Esophagus squamous epithelium (tissue), 5 donors: ENCODE results near the gene CLK4. TPM values are rescaled to one million over a fixed set of nuclear protein-coding genes. Genes with fewer than 3 reads are reported as not detected.

Source experiments
- DNase-seq: peaks from one replicate; lab custom pipeline; 2025; lab: John Stamatoyannopoulos, UW
- H3K27ac ChIP-seq, 4 donors: fragments of 200-600 bp; sonication (generic); one replicate each; pipeline ENCODE4 v1.5.1; 2016 to 2019; ENCODE audit warnings: mild to moderate bottlenecking in 1 of 4
- H3K27me3 ChIP-seq, 4 donors: fragments of 200-600 bp; sonication (generic); 1 replicate in 3 of 4; 2 replicates in 1 of 4; pipeline versions ENCODE4 v1.5.1 to v1.6.0; 2017 to 2021; ENCODE audit warnings: antibody characterized with exemption in 1 of 4
- H3K36me3 ChIP-seq, 3 donors: fragments of 200-600 bp; sonication (generic); one replicate each; pipeline ENCODE4 v1.5.1; 2016 to 2019
- H3K4me1 ChIP-seq, 3 donors: fragments of 200-600 bp; sonication (generic); one replicate each; pipeline ENCODE4 v1.5.1; 2017 to 2019
- H3K4me3 ChIP-seq, 4 donors: fragments of 200-600 bp; sonication (generic); 1 replicate in 3 of 4; 2 replicates in 1 of 4; pipeline ENCODE4 v1.5.1; 2016 to 2019; ENCODE audit warnings: mild to moderate bottlenecking in 2 of 4, moderate library complexity in 1 of 4
- H3K9me3 ChIP-seq, 3 donors: fragments of 200-600 bp; sonication (generic); one replicate each; pipeline ENCODE4 v1.5.1; 2016 to 2019
- POLR2A ChIP-seq, 4 donors: fragments of 450-650 bp; IDR thresholded peaks; one replicate each; pipeline ENCODE4 v1.6.1; 2017; ENCODE audit warnings: antibody characterized with exemption in 4 of 4, mild to moderate bottlenecking in 4 of 4, moderate library complexity in 3 of 4
- WGBS, 2 donors: methylation state at CpG; one replicate each; pipeline ENCODE4 v1.1.5; 2018; 5-methylcytosine and 5-hydroxymethylcytosine counted together
- intact Hi-C: fragments of 100-400 bp; cut with DNase I; formaldehyde crosslinking; loops from one replicate; pipeline ENCODE4 v1.15.0; 2022
- total RNA-seq, 4 donors: library from RNA; depleted of rRNA; stranded (reverse); fragments of >200 nt; gene quantifications; one replicate each; pipeline ENCODE4 v1.1.0, GENCODE V29; 2016
- TF ChIP-seq, protein P1 (sequence below), 6 experiments: fragments of 450-650 bp in 4 of 6; fragments of 200-600 bp in 2 of 6; sonication (generic) in 2 of 6; IDR thresholded peaks; one replicate each; pipeline ENCODE4 v1.5.1; 2016 to 2019; ENCODE audit warnings: antibody characterized with exemption in 6 of 6, mild to moderate bottlenecking in 4 of 6, moderate library complexity in 4 of 6
- donor health status: DM: yes; HTN: yes; CAD: no.

Gene CLK4
- total RNA-seq, 4 donors from 2014 or later = 5.2 to 38.5 (median 12.6) TPM

DNA sequence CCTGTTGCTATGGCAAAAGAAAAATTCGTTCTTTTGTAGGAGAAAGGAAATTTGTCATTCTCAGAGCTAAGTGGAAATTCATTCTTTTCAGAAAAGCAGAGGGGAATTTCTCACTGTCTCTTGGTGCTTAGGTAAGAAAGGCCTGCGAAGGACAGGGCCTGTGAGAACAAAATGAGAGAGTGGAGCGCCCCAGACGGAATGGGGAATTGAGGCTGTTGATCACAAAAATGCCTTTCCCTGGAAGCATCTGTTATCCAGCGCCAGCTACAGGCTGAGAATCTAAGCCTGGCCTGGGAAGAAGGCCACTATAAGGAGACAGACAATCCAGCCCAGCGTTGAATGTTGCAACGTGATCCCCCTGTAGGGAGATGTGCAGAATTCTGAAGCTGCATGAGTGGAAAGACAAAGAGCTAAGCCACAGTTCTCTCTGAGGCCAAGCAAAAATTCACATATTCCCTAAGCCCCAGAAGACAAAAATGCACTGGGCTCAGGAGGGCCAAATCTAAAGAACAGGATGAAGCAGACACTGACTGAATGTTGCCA lies 44.8 kb upstream of the CLK4 start:
- H3K27ac ChIP-seq = no peak overlapping the region
- H3K9me3 ChIP-seq = no peaks in the 10 kb centered on the region
- intact Hi-C loops = no loop called here
- DNase-seq = no peak
- H3K27me3 ChIP-seq = peaks cover 0 to 28% (median 0%) of the 10 kb centered on the region in 4 donors
- no peak overlapping the region for H3K4me3 ChIP-seq
- TF ChIP-seq, protein P1, sequence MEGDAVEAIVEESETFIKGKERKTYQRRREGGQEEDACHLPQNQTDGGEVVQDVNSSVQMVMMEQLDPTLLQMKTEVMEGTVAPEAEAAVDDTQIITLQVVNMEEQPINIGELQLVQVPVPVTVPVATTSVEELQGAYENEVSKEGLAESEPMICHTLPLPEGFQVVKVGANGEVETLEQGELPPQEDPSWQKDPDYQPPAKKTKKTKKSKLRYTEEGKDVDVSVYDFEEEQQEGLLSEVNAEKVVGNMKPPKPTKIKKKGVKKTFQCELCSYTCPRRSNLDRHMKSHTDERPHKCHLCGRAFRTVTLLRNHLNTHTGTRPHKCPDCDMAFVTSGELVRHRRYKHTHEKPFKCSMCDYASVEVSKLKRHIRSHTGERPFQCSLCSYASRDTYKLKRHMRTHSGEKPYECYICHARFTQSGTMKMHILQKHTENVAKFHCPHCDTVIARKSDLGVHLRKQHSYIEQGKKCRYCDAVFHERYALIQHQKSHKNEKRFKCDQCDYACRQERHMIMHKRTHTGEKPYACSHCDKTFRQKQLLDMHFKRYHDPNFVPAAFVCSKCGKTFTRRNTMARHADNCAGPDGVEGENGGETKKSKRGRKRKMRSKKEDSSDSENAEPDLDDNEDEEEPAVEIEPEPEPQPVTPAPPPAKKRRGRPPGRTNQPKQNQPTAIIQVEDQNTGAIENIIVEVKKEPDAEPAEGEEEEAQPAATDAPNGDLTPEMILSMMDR (IDR thresholded peaks at IDR 0.05) = no peak
- no peak for TF ChIP-seq POLR2A (IDR thresholded peaks at IDR 0.05)
- H3K4me1 ChIP-seq = peaks cover 0 to 4% (median 0%) of the 10 kb centered on the region in 3 donors
- H3K36me3 ChIP-seq = no peaks in the 10 kb centered on the region
- WGBS, 2 donors = 62 to 68% methylated on average over 7 of the region's 7 CpGs

DNA sequence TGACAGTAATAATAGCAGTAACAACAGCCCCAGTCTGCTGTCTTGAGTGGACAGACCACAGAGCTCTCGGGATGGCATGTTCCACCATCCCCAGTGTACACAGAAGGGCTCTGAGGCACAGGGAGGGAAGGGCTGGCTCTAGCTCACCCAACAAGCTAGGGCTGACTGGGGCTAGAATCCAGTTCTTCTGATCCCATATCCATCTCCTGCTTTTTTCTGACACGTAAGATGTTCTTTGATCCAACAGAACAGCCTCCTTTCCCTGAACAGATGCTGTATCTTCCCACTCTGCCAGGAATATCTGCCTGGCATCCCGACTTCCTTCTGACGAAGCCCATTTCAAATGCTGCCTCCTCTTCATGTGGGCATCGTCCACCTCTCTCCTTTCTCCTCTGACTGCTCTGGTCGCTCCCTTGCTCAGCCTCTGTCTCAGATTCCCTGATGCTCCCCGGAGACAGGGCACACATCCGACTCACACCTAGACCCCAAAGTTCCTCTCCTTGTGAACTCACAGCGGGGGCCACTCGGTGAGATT lies 43.6 kb upstream of the CLK4 start:
- no peak for DNase-seq
- Histone ChIP-seq H3K4me1 (no peaks in the 10 kb centered on the region), H3K9me3 (no peaks in the 10 kb centered on the region), H3K36me3 (no peaks in the 10 kb centered on the region), H3K27me3 (peaks cover 0 to 28% (median 0%) of the 10 kb centered on the region in 4 donors), H3K4me3 (no peak overlapping the region), H3K27ac (no peak overlapping the region)
- no peak for TF ChIP-seq POLR2A (IDR thresholded peaks at IDR 0.05)
- TF ChIP-seq, protein P1 (IDR thresholded peaks at IDR 0.05) = no peak
- intact Hi-C loops = no loop called here
- 78 to 85% methylated on average over 8 to 9 of the region's 10 CpGs for WGBS, 2 donors

DNA sequence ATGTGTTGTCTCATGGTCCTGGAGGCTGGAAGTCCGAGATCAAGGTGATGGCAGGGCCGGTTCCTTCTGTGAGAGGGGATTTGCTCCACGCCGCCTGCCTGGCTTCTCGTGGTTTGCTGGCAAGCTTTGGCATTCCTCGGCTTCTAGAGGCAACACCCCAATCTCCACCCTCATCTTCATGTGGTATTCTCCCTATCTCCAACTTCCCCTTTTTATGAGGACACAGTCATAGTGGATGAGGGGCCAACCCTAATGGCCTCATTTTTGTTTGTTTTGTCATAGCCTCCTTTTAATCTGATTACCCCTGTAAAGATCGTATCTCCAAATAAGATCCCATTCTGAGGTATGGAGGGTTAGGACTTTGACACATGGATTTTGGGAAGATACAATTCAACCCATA lies 41.7 kb upstream of the CLK4 start:
- Histone ChIP-seq H3K4me3 (no peak overlapping the region), H3K36me3 (no peaks in the 10 kb centered on the region), H3K9me3 (no peaks in the 10 kb centered on the region), H3K27ac (no peak overlapping the region), H3K27me3 (peaks cover 0 to 33% (median 0%) of the 10 kb centered on the region in 4 donors), H3K4me1 (no peaks in the 10 kb centered on the region)
- no peak for DNase-seq
- 63 to 78% methylated on average over 7 of the region's 7 CpGs for WGBS, 2 donors
- TF ChIP-seq, protein P1 (IDR thresholded peaks at IDR 0.05) = no peak
- no peak for TF ChIP-seq POLR2A (IDR thresholded peaks at IDR 0.05)
- intact Hi-C loops = no loop called here

DNA sequence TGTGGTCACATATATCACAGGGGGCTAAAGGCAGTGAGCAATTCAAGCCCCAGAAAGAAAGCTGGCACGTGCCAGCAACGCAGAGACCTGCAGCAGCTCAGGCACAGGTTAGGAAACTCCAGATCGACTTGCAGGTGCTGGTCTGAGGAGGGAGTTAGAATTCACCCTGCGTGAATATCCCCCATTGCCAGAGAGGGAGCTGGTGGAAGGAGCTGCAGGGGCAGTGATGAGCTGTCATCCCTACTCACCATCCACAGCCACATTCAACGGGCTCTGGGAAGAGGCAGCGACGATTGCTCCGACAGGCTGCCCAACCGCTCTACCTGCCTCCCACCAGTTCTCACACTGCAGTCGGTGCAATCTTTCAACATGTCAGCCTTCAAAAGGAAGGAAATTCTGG lies 40.8 kb upstream of the CLK4 start:
- peaks cover 0 to 37% (median 0%) of the 10 kb centered on the region in 4 donors for H3K27me3 ChIP-seq
- no peaks in the 10 kb centered on the region for H3K36me3 ChIP-seq
- no peak for TF ChIP-seq POLR2A (IDR thresholded peaks at IDR 0.05)
- TF ChIP-seq, protein P1 (IDR thresholded peaks at IDR 0.05) = no peak
- no peak overlapping the region for H3K27ac ChIP-seq
- WGBS, 2 donors = 60 to 65% methylated on average over 7 to 10 of the region's 10 CpGs
- intact Hi-C loops = no loop called here
- no peaks in the 10 kb centered on the region for H3K4me1 ChIP-seq
- no peak for DNase-seq
- no peaks in the 10 kb centered on the region for H3K9me3 ChIP-seq
- H3K4me3 ChIP-seq = no peak overlapping the region

DNA sequence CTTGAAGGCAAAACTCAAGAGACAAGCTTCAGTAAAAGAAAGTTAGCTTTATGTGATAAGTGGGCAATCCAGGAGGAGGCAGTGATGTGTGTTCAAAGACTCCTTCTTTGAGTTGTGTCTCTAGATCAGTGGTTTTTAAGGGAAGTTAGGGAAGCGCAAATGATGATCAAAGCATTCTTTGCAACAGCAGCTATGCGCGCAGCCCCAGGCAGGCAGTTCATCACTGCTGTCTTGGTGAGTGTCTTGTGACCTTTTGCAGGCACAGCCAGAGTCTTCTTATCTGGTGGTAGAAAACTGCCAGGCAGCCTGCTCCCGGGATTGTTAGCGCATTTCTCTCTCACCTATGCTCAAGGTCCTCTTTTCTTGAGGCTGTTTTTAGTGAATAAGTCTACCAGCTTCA lies 40.3 kb upstream of the CLK4 start:
- intact Hi-C loops = no loop called here
- no peak overlapping the region for H3K27ac ChIP-seq
- H3K36me3 ChIP-seq = no peaks in the 10 kb centered on the region
- no peak for TF ChIP-seq POLR2A (IDR thresholded peaks at IDR 0.05)
- TF ChIP-seq, protein P1 (IDR thresholded peaks at IDR 0.05) = no peak
- peaks cover 0 to 37% (median 0%) of the 10 kb centered on the region in 4 donors for H3K27me3 ChIP-seq
- no peaks in the 10 kb centered on the region for H3K4me1 ChIP-seq
- WGBS, 2 donors = 32 to 67% methylated on average over 5 of the region's 5 CpGs
- no peaks in the 10 kb centered on the region for H3K9me3 ChIP-seq
- DNase-seq = no peak
- H3K4me3 ChIP-seq = no peak overlapping the region
